GM18858 (cell line): ENCODE results near the gene WLS.

ENCODE experiments used
- ATAC-seq: cut with Tn5 transposase; IDR thresholded peaks from one replicate; pipeline ENCODE4 v1.9.1; 2021; ENCODE audit not compliant: unreplicated experiment

The WLS gene

DNA sequence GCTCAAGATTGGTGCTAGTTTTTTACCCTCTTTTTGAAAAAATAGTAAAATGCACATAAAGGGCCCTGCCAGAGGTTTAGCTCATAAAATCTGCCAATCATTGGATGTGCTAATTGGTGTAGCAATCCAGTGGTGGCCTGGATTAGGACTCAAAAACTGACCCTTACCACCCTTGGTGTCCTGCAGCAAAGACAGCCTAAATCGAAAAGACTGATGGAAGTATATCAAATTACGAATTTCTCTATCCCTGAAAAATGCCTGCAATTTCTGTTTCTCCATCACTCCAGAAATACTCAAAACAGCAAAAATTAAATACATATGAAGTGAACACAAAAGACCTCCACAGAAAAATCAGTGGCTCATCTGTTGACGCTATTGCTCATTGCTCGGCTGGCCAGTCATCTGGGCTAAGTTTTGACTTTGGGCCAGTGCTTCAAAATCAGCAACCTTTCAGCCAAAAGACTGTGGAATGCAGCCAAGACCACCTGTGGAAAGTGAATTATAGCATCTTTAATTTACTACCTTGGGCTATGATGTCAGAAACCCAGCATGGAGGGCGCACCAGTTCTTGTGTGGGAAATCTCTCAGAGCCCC, 30.0 kb downstream of the WLS start:
- ATAC-seq: no peak

- no peak for ATAC-seq
These were observed 30.6 kb downstream of the WLS start for GRCh38 chr1:68201546-68202238.

- ATAC-seq: no peak
These were observed 32.7 kb downstream of the WLS start for GRCh38 chr1:68199603-68200002.

DNA sequence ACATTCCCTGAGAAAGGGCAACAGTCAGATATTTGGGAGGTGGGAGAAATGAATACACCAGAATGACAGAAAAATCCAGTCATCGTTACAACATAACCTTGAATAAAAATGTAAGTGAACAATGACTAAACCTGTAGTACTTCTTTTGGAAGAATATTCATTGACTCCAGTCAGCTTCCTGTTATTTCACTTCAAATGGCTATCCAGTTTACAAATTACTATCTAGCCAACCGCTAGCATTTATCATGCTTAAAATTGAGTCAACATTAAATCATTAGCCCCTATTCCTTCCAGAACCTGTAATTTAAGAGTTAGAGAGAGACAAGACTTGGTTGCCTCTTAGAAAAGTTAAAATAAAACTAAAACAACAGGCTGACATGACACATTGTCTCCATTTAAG, 33.6 kb downstream of the WLS start:
- no peak for ATAC-seq

DNA sequence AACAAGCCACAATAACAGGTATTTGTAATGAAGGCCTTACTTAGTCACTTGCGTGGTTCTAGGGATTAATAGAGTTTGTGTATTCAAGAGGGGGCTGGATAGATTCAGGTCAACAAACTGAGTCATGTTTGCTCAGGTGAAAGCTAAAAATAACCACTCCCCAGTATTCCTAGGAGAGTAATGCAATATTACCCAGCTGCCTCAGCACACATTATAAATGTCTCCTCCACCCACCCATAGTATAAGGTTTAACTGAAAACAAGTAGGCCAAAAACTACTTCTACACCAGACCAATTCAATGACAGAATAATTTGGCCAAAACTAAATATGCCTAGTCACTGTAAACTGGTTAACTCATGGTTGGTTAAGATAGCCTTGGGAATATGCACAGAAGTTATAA, 34.4 kb downstream of the WLS start:
- no peak for ATAC-seq

- no peak for ATAC-seq
These were observed 34.9 kb downstream of the WLS start for GRCh38 chr1:68197461-68197860.

GRCh38 chr1:68196676-68197075, 35.6 kb downstream of the WLS start:
- ATAC-seq: no peak

DNA sequence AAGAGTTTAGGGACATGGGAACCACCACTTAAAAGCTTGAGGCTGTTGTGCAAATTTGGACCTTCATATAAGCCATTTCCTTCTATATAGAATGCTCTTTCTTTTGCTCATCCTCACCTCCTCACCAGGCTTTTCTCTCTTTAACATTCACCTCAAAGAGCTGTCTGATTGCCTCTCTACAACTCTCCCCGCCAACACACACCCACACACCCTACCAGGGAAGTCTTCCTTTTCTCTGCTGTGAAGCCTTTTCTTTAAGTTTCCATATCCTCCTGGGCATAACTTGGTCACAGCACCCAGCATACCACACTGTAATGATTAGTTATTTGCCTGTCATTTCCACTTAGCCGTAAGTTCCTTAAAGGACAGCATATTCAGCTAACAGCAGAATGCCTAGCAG, 40.6 kb downstream of the WLS start:
- ATAC-seq: no peak

DNA sequence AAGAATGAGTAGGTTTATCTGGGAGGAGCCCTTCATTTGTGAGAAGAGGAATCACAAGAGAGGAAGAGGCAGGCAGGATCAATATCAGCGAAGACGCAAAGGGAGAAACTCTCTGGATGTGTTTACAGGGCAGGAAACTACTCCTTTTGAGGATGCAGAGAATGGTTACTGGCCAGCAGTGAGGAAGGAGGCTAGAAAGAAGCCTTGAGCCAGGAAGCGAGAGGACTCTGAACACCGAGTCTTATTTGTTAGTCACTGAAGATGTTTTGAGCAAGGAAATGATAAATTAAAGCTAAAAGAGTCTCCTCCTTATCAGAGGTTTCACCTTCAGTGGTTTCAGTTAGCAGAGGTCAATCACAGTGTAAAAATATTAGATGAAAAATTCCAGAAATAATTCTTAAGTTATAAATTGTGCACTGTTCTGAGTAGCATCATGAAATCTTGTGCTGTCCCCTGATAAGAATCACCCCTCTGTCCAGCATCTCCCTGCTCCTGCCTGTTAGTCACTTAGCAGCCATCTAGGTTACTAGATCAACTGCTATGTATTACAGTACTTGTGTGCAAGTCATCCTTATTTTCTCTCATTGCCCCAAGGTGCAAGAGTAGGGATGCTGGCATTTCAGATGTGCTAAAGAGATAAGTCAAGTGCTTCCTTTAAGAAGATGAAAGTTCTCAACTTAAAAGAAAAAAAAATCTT, 43.5 kb downstream of the WLS start:
- ATAC-seq: no peak

- ATAC-seq: peak; percentile 51
These were observed 44.2 kb downstream of the WLS start for GRCh38 chr1:68188060-68188538.

- ATAC-seq: no peak
These were observed 46.6 kb downstream of the WLS start for GRCh38 chr1:68185743-68186142.

DNA sequence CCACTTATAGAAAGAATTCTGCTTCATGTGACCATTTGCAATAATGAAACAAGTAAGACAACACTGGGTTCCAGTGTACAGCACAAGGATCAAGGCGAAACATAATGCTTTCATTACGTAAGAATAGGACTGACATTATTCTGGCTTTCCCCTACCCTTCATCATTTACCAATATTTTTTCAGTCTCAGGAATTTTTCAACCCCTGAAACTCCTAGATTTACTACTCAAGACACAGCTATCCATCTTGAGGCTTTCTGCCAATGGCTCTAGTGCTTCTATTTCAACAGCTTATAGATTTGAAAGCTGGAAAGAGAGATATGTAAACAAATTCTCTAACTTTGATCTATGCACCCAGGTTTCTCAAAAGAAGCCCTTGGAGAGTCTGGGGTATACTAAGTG, 48.4 kb downstream of the WLS start:
- ATAC-seq: no peak

DNA sequence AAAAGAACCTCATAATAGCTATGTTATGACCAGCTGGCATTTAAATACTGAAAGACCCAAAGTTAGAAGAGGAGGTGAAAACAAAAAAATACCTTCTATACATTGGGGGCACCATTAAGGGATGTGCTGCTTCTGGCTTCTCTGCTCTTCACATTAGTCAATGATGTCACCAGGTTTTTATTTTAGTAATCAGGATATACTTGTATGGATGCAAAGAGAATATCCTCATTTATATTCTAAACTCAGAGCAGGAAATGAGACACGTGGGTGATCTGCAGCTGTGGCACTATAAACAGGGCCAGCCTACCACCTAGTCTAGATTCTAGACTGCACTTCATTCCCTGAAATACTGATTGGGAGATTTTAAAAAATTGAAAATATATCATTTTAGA, 51.2 kb downstream of the WLS start:
- peak; percentile 40 for ATAC-seq

GRCh38 chr1:68180441-68181164, 51.7 kb downstream of the WLS start:
- peak; percentile 53 for ATAC-seq

GRCh38 chr1:68178821-68179490, 53.4 kb downstream of the WLS start:
- peak; percentile 46 for ATAC-seq

DNA sequence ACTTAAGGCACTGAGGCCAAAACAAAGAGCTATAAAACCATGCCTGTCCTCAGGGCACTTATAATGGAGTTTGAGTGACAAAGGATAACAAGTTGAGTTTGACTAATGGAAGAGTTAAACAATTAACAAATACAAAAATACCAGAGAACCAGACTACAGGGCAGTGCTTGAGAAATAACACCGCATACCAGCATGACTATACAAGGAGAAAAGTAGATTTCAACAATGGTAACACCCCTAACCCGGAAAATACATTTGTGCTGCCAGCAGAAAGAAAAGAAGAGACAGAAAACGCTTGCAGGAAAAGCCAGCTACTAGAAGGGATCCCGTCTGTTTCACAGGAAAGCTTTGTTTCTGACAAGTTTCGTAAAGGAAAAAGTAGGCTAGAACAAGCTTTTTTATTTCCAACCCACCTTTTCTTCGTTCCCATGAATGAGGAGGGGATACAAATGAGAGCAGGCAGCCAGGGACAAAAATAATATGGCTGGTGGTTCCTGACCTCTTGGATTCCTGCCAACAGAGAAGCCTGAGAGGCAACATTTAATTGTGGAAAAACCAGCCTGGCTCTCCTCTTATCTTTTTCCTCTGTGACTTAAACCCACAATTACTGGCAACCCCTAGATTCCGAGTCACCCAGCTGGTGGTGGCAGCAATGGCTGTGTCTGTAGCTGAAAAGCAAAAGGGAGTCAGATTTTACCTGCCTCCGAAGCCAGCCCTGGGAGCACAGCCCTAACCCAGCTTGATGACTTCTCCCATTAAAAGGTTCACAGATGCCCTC, 56.5 kb downstream of the WLS start:
- no peak for ATAC-seq

GRCh38 chr1:68174738-68175113, 57.6 kb downstream of the WLS start:
- ATAC-seq: no peak

DNA sequence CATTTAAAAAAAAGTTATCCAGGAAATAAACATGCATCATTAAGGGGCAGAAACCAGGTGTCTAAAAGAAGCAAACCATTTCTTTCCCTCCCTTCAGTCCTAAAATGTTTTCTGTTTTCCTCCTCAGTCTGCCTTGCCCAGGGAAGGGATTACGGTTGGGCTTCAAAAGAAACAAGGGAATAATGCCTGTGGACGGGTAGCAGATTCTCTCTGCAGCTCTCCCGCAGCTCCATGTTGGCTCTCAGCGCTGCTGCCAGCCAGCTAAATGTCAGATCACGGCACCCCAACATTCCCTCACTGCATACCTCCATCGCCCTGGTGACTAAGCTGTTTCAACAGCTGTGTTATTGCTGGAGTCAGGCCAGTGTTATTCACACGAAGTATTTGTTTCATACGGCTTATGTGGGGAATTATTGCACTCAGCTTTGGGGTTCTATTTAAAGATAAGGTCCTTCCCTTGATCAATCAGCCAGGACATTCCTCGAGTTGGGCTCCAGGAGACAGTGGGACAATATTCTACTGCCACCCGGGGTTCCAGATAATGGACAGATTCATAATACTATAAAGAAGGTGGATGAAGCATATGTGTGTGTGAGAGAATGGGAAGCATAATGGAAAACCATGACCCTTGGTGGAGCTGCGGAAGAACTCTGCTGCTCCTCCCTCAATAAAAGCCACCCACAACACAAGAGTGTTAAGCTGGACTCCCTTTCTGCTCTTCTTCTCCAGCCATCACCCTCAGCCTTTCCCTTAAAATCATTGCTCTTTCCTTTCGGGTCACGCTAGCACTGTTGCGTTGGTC, 58.2 kb downstream of the WLS start:
- ATAC-seq: no peak

DNA sequence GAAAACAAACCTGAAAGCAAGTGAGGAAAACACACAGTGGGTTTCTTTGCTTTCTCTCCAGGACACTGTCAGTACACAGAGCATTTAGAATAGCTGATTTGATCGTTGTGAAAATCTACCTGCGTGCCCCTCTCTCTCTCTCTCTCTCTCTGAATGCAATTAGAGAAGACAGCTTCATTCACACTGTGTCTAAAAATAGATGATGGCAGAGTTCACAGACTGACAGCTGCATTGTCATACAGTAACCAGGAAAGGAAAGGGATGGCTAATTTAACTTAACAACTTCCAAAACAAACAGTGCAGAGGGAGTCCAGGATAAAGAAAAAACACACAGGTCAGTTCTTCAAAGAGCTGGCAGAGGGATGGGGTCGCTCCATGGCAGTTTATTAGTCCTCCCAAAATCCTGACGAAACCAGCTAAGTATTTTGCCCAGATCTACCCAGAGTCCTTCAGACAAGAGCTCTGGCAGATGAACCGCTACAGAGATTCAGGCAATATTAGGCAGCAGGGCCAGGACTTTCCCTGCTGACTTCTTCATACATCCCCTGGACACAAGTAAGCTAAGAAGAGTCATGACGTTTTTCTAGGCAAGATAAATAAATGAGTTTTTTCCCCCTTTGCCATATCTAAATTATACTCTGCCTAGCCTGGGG, 58.9 kb downstream of the WLS start:
- ATAC-seq: no peak
